ENCODE results near the gene WDR46. TPM values are rescaled to one million over a fixed set of nuclear protein-coding genes. Genes with fewer than 3 reads are reported as not detected.
A peak's percentile ranks its signal among the peaks of the same experiment; 100 is the strongest.

Gene WDR46, protein sequence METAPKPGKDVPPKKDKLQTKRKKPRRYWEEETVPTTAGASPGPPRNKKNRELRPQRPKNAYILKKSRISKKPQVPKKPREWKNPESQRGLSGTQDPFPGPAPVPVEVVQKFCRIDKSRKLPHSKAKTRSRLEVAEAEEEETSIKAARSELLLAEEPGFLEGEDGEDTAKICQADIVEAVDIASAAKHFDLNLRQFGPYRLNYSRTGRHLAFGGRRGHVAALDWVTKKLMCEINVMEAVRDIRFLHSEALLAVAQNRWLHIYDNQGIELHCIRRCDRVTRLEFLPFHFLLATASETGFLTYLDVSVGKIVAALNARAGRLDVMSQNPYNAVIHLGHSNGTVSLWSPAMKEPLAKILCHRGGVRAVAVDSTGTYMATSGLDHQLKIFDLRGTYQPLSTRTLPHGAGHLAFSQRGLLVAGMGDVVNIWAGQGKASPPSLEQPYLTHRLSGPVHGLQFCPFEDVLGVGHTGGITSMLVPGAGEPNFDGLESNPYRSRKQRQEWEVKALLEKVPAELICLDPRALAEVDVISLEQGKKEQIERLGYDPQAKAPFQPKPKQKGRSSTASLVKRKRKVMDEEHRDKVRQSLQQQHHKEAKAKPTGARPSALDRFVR
- total RNA-seq (2021; ENCODE audit: unreplicated experiment) (90.6 TPM), Bru-seq, nascent RNA (percentile 68 among the genes with signal in this experiment), BruChase-seq, experiment 1, labeled RNA remaining after a 6-hour chase (percentile 90 among the genes with signal in this experiment), BruChase-seq, experiment 2, labeled RNA remaining after a 2-hour chase (percentile 80 among the genes with signal in this experiment)
- 60.4 and 68.7 TPM in 2 replicates for polyA plus RNA-seq (2012)
- long read RNA-seq, transcript WDR46-231 (15 exons, 2,358 nt): major isoform, 113 of 159 reads
- long read RNA-seq, partial matches to known transcripts: 15 of 159 reads
- long read RNA-seq, other reads (novel, unspliced or antisense): 31 of 159 reads

- no peaks in the 10 kb centered on the region for H3K9me2 ChIP-seq (ENCODE audit: insufficient read depth)
- H2AFZ ChIP-seq (ENCODE audit: low read depth, low read length, poor library complexity, severe bottlenecking): peak within 1 kb of the TSS; percentile 99
- DNase-seq (ENCODE audit: low read depth, low spot score) (peak; percentile 83), ATAC-seq (peak; percentile 94)
- H3K4me1 ChIP-seq (ENCODE audit: control insufficient read depth in 1 of 2, insufficient read depth in 2 of 2, low read length in 2 of 2): peaks cover 10 to 15% of the 10 kb centered on the region in 2 experiments
- POLR2A ChIA-PET: interaction anchor here (0.7 to 2.1 kb wide), 6 partner anchors 8 to 59 kb away, joined by 3 to 11 read pairs (median 10); partner anchors contain the start of genes B3GALT4, RPS18, VPS52 and ZBTB22
- CTCF ChIA-PET: interaction anchor here (0.6 to 2.3 kb wide), 7 partner anchors 8 to 445 kb away, joined by 3 to 11 read pairs (median 5); partner anchors contain the start of genes B3GALT4 and RGL2
- intact Hi-C loops (cut with micrococcal nuclease): loop anchor here (5.0 kb wide), 1 partner anchor 103 kb away; the partner anchor contains the start of gene KIFC1
- no peaks in the 10 kb centered on the region for H4K20me1 ChIP-seq (ENCODE audit: insufficient read depth)
- BruUV-seq (replicated peaks): no TSS peak
- peak within 1 kb of the TSS; percentile 97 for H3K4me3 ChIP-seq (replicated peaks in 1 of 2; ENCODE audit: low read depth in 1 of 2, low read length in 2 of 2)
- no peaks in the 10 kb centered on the region for H3K27me3 ChIP-seq (ENCODE audit: insufficient read depth, low read length)
- peaks cover 27 to 34% of the 10 kb centered on the region in 2 experiments; a peak in 3 of 4 replicates for H3K36me3 ChIP-seq (ENCODE audit: control insufficient read depth in 1 of 2, insufficient read depth in 2 of 2, low read length in 2 of 2)
- no peaks in the 10 kb centered on the region for H3K9me3 ChIP-seq (ENCODE audit: control insufficient read depth in 1 of 2, insufficient read depth in 1 of 2, low read depth in 1 of 2, low read length in 2 of 2)
- peak within 1 kb of the TSS; percentile 67 for H3K27ac ChIP-seq (ENCODE audit: low read depth, low read length)
- peaks cover 53% of the 10 kb centered on the region for H3K79me2 ChIP-seq (ENCODE audit: insufficient read depth, low read length)
- RAD21 ChIA-PET (ENCODE audit: low non-redundant PET in 1 of 2, low total read pairs in 2 of 2, uncharacterized antibody in 2 of 2, unreplicated experiment in 2 of 2): no interaction called here
- peak within 1 kb of the TSS; percentile 90 for H3K9ac ChIP-seq (ENCODE audit: low read length)
- peak within 1 kb of the TSS; percentile 96 for H3K4me2 ChIP-seq (ENCODE audit: low read length)
- TF ChIP-seq YY1 (IDR thresholded peaks at IDR 0.05; ENCODE audit: extremely low read depth, insufficient replicate concordance, low read depth, low read length): peak; percentile 98
- TF ChIP-seq, protein P1, sequence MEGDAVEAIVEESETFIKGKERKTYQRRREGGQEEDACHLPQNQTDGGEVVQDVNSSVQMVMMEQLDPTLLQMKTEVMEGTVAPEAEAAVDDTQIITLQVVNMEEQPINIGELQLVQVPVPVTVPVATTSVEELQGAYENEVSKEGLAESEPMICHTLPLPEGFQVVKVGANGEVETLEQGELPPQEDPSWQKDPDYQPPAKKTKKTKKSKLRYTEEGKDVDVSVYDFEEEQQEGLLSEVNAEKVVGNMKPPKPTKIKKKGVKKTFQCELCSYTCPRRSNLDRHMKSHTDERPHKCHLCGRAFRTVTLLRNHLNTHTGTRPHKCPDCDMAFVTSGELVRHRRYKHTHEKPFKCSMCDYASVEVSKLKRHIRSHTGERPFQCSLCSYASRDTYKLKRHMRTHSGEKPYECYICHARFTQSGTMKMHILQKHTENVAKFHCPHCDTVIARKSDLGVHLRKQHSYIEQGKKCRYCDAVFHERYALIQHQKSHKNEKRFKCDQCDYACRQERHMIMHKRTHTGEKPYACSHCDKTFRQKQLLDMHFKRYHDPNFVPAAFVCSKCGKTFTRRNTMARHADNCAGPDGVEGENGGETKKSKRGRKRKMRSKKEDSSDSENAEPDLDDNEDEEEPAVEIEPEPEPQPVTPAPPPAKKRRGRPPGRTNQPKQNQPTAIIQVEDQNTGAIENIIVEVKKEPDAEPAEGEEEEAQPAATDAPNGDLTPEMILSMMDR (IDR thresholded peaks at IDR 0.05 in 2 of 3, conservative IDR thresholded peaks at IDR 0.05 in 1 of 3; ENCODE audit: borderline replicate concordance in 1 of 3, insufficient read depth in 1 of 3, low read depth in 2 of 3, low read length in 2 of 3): no peak
- TF ChIP-seq EZH2phosphoT487 (IDR thresholded peaks at IDR 0.05; ENCODE audit: borderline replicate concordance): no peak
- TF ChIP-seq POLR2AphosphoS5 (IDR thresholded peaks at IDR 0.05; ENCODE audit: low read depth, low read length): peak; percentile 70
- TF ChIP-seq FOSL1 (IDR thresholded peaks at IDR 0.05; ENCODE audit: low read depth): no peak
- no peak for TF ChIP-seq ZNF274 (IDR thresholded peaks at IDR 0.05; ENCODE audit: low read depth, low read length)
- TF ChIP-seq, protein P2, sequence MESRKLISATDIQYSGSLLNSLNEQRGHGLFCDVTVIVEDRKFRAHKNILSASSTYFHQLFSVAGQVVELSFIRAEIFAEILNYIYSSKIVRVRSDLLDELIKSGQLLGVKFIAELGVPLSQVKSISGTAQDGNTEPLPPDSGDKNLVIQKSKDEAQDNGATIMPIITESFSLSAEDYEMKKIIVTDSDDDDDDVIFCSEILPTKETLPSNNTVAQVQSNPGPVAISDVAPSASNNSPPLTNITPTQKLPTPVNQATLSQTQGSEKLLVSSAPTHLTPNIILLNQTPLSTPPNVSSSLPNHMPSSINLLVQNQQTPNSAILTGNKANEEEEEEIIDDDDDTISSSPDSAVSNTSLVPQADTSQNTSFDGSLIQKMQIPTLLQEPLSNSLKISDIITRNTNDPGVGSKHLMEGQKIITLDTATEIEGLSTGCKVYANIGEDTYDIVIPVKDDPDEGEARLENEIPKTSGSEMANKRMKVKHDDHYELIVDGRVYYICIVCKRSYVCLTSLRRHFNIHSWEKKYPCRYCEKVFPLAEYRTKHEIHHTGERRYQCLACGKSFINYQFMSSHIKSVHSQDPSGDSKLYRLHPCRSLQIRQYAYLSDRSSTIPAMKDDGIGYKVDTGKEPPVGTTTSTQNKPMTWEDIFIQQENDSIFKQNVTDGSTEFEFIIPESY (IDR thresholded peaks at IDR 0.05; ENCODE audit: extremely low read depth, insufficient replicate concordance, low read length): peak; percentile 59
- no peak for TF ChIP-seq EZH2 (IDR thresholded peaks at IDR 0.05)
- peak; percentile 59 for TF ChIP-seq POLR2A (IDR thresholded peaks at IDR 0.05; ENCODE audit: borderline replicate concordance, extremely low read depth, insufficient read depth, insufficient read length)
- no peak for TF ChIP-seq JUND (IDR thresholded peaks at IDR 0.05)
Measured at GRCh38 chr6:33288921-33289783, at the start of gene WDR46, which contains the start of gene PFDN6. Gene WDR46 (minus strand): TSS chr6:33289239. CDS start chr6:33289170, 69 bp downstream. Gene PFDN6 (plus strand): TSS chr6:33289601. CDS start chr6:33289857, 256 bp downstream.

Data from HCT116 (cell line).